ENCODE data around the gene FAM114A1.
"Not testable (repeated sequence)": the region's sequence is repeated elsewhere in the genome, so short reads cannot be mapped to it uniquely, and the experiment has no call there.

The FAM114A1 gene

GRCh38 chr4:38904682-38905081 is 37.1 kb downstream of the FAM114A1 start:
- DNase-seq, result no peak

GRCh38 chr4:38905652-38906385 is 38.2 kb downstream of the FAM114A1 start:
- DNase-seq, result no peak

- DNase-seq, result no peak
These were observed 40.2 kb downstream of the FAM114A1 start for GRCh38 chr4:38907696-38908270.

GRCh38 chr4:38909015-38909414 is 41.4 kb downstream of the FAM114A1 start:
- no peak for DNase-seq

- no peak for DNase-seq
These were observed 43.7 kb downstream of the FAM114A1 start for GRCh38 chr4:38911257-38911656.

GRCh38 chr4:38914854-38915253 is 47.2 kb downstream of the FAM114A1 start:
- no peak for DNase-seq

GRCh38 chr4:38916267-38916666 is 48.7 kb downstream of the FAM114A1 start:
- not testable (repeated sequence) for DNase-seq

- DNase-seq, result no peak
These were observed 49.9 kb downstream of the FAM114A1 start for GRCh38 chr4:38917481-38918025.

- DNase-seq, result no peak
These were observed 51.9 kb downstream of the FAM114A1 start for GRCh38 chr4:38919494-38919893.

GRCh38 chr4:38920186-38920585 is 52.6 kb downstream of the FAM114A1 start:
- DNase-seq, result no peak

GRCh38 chr4:38920677-38921076 is 53.1 kb downstream of the FAM114A1 start:
- no peak for DNase-seq

- DNase-seq, result no peak
These were observed 53.5 kb downstream of the FAM114A1 start for GRCh38 chr4:38921151-38921550.

- DNase-seq, result no peak
These were observed 56.1 kb downstream of the FAM114A1 start for GRCh38 chr4:38923746-38924145.

- DNase-seq, result no peak
These were observed 56.7 kb downstream of the FAM114A1 start for GRCh38 chr4:38924353-38924752.

GRCh38 chr4:38925492-38926413 is 58.1 kb downstream of the FAM114A1 start:
- DNase-seq, result no peak

GRCh38 chr4:38926896-38927295 is 59.3 kb downstream of the FAM114A1 start:
- no peak for DNase-seq

- DNase-seq, result no peak
These were observed 61.0 kb downstream of the FAM114A1 start for GRCh38 chr4:38928568-38928967.

GRCh38 chr4:38928974-38929373 is 61.4 kb downstream of the FAM114A1 start:
- DNase-seq, result no peak

GRCh38 chr4:38930204-38930603 is 62.6 kb downstream of the FAM114A1 start:
- no peak for DNase-seq

- DNase-seq, result no peak
These were observed 63.1 kb downstream of the FAM114A1 start for GRCh38 chr4:38930707-38931106.

GRCh38 chr4:38931125-38931524 is 63.5 kb downstream of the FAM114A1 start:
- DNase-seq, result no peak

GRCh38 chr4:38935391-38936073 is 67.9 kb downstream of the FAM114A1 start:
- no peak for DNase-seq

GRCh38 chr4:38939165-38939564 is 71.6 kb downstream of the FAM114A1 start:
- DNase-seq, result no peak

All from NCI-H1436 (cell line).